Thymus (tissue), 11 donors: Measurements from ENCODE around the gene KCNQ2. TPM values are rescaled to one million over a fixed set of nuclear protein-coding genes. Genes with fewer than 3 reads are reported as not detected.
"Not testable (repeated sequence)": the region's sequence is repeated elsewhere in the genome, so short reads cannot be mapped to it uniquely, and the experiment has no call there.

ENCODE experiments used
- DNase-seq, 9 donors: peaks; one replicate each; pipeline ENCODE4 v3.0.0-alpha.2; 2013; ENCODE audit warnings: low spot score in 9 of 9, low read depth in 6 of 9, missing footprints in 1 of 9
- H3K27ac ChIP-seq, 2 donors: one replicate each; pipeline ENCODE4 v1.5.1; 2013; ENCODE audit warnings: control low read depth in 1 of 2, low read depth in 1 of 2, low read length in 1 of 2, mild to moderate bottlenecking in 1 of 2, moderate library complexity in 1 of 2
- H3K27me3 ChIP-seq, 2 donors: one replicate each; pipeline ENCODE4 v1.5.1; 2013; ENCODE audit warnings: low read length in 1 of 2; ENCODE audit not compliant: control insufficient read depth in 2 of 2, insufficient read depth in 1 of 2
- H3K36me3 ChIP-seq, 2 donors: one replicate each; pipeline ENCODE4 v1.5.1; 2013; ENCODE audit warnings: low read length in 1 of 2, mild to moderate bottlenecking in 1 of 2, moderate library complexity in 1 of 2; ENCODE audit not compliant: control insufficient read depth in 2 of 2, insufficient read depth in 2 of 2
- H3K4me1 ChIP-seq, 2 donors: one replicate each; pipeline ENCODE4 v1.5.1; 2013; ENCODE audit warnings: low read length in 2 of 2; ENCODE audit not compliant: control insufficient read depth in 2 of 2, insufficient read depth in 2 of 2
- H3K4me3 ChIP-seq, 2 donors: one replicate each; pipeline ENCODE4 v1.5.1; 2013; ENCODE audit warnings: low read length in 2 of 2, control low read depth in 1 of 2, mild to moderate bottlenecking in 1 of 2
- H3K9me3 ChIP-seq, 2 donors: one replicate each; pipeline ENCODE4 v1.5.1; 2013; ENCODE audit warnings: low read length in 1 of 2, mild to moderate bottlenecking in 1 of 2; ENCODE audit not compliant: control insufficient read depth in 2 of 2, insufficient read depth in 1 of 2
- WGBS: extraction: QIAGEN DNeasy Blood & Tissue Kit; methylation state at CpG from one replicate; pipeline ENCODE4 v1.1.7; 2013; 5-methylcytosine and 5-hydroxymethylcytosine counted together
- polyA plus RNA-seq: library from polyadenylated mRNA; stranded (reverse); fragments of 200-250 nt; gene quantifications from one replicate; pipeline ENCODE4 v1.2.3, GENCODE V29; 2013
- total RNA-seq: library from RNA; stranded (reverse); fragments of 120-200 nt; gene quantifications from one replicate; pipeline ENCODE4 v1.2.4, GENCODE V29; 2013
- donor health status: healthy.

KCNQ2 gene
- total and polyA plus RNA-seq, 2 donors, result 0.38 to 0.48 TPM

- peaks cover 20 to 39% of the 10 kb centered on the region in 2 donors for H3K27me3 ChIP-seq
- peaks cover 0 to 3% of the 10 kb centered on the region in 2 donors for H3K9me3 ChIP-seq
- 94% methylated on average over 32 of the region's 32 CpGs for WGBS
- H3K36me3 ChIP-seq, result peaks cover 2 to 8% of the 10 kb centered on the region in 2 donors
- no peak overlapping the region for H3K27ac ChIP-seq
- no peak for DNase-seq
- peaks cover 14 to 24% of the 10 kb centered on the region in 2 donors for H3K4me1 ChIP-seq
- H3K4me3 ChIP-seq, result no peak overlapping the region
Observed at GRCh38 chr20:63517376-63518309, 45.2 kb upstream of the KCNQ2 start.

- not testable (repeated sequence) for H3K27ac ChIP-seq, H3K36me3 ChIP-seq, H3K9me3 ChIP-seq, DNase-seq, H3K4me3 ChIP-seq, H3K4me1 ChIP-seq
- 51% methylated on average over 10 of the region's 10 CpGs for WGBS
- H3K27me3 ChIP-seq, result peaks cover 14 to 37% of the 10 kb centered on the region in 2 donors
Observed at GRCh38 chr20:63514520-63514919, 42.1 kb upstream of the KCNQ2 start.

GRCh38 chr20:63513207-63513606 is 40.8 kb upstream of the KCNQ2 start:
- 94% methylated on average over 3 of the region's 3 CpGs for WGBS
- DNase-seq, result no peak

GRCh38 chr20:63509088-63509564 is 36.7 kb upstream of the KCNQ2 start:
- H3K4me1 ChIP-seq, result no peaks in the 10 kb centered on the region
- 95% methylated on average over 9 of the region's 9 CpGs for WGBS
- H3K4me3 ChIP-seq, result no peak overlapping the region
- H3K27ac ChIP-seq, result no peak overlapping the region
- H3K36me3 ChIP-seq, result no peaks in the 10 kb centered on the region
- no peak for DNase-seq
- H3K9me3 ChIP-seq, result peaks cover 3 to 16% of the 10 kb centered on the region in 2 donors
- H3K27me3 ChIP-seq, result peaks cover 0 to 16% of the 10 kb centered on the region in 2 donors

More at GRCh38 chr20:63513207-63513606, 40.8 kb upstream of the KCNQ2 start:
- no peak overlapping the region for H3K4me3 ChIP-seq
- no peak overlapping the region for H3K27ac ChIP-seq
- no peaks in the 10 kb centered on the region for H3K36me3 ChIP-seq
- peaks cover 0 to 3% of the 10 kb centered on the region in 2 donors for H3K9me3 ChIP-seq
- no peaks in the 10 kb centered on the region for H3K4me1 ChIP-seq
- H3K27me3 ChIP-seq, result peaks cover 2 to 26% of the 10 kb centered on the region in 2 donors

GRCh38 chr20:63508072-63508768 is 35.8 kb upstream of the KCNQ2 start:
- peaks cover 3 to 16% of the 10 kb centered on the region in 2 donors for H3K9me3 ChIP-seq
- peaks cover 0 to 21% of the 10 kb centered on the region in 2 donors for H3K27me3 ChIP-seq
- H3K36me3 ChIP-seq, result no peaks in the 10 kb centered on the region
- no peak overlapping the region for H3K4me3 ChIP-seq
- no peak overlapping the region for H3K27ac ChIP-seq
- WGBS, result 87% methylated on average over 33 of the region's 33 CpGs
- no peak for DNase-seq
- no peaks in the 10 kb centered on the region for H3K4me1 ChIP-seq

GRCh38 chr20:63507083-63507743 is 34.8 kb upstream of the KCNQ2 start:
- no peak for DNase-seq
- WGBS, result 93% methylated on average over 30 of the region's 30 CpGs
- peaks cover 3 to 28% of the 10 kb centered on the region in 2 donors for H3K27me3 ChIP-seq
- peaks cover 3 to 16% of the 10 kb centered on the region in 2 donors for H3K9me3 ChIP-seq
- no peak overlapping the region for H3K4me3 ChIP-seq
- H3K36me3 ChIP-seq, result no peaks in the 10 kb centered on the region
- H3K27ac ChIP-seq, result no peak overlapping the region
- H3K4me1 ChIP-seq, result no peaks in the 10 kb centered on the region

- no peaks in the 10 kb centered on the region for H3K36me3 ChIP-seq
- 86% methylated on average over 12 of the region's 12 CpGs for WGBS
- H3K27ac ChIP-seq, result no peak overlapping the region
- H3K4me3 ChIP-seq, result no peak overlapping the region
- H3K9me3 ChIP-seq, result peaks cover 3 to 16% of the 10 kb centered on the region in 2 donors
- H3K27me3 ChIP-seq, result peaks cover 3 to 39% of the 10 kb centered on the region in 2 donors
- H3K4me1 ChIP-seq, result no peaks in the 10 kb centered on the region
- no peak for DNase-seq
Observed at GRCh38 chr20:63505723-63506122, 33.3 kb upstream of the KCNQ2 start.

GRCh38 chr20:63505281-63505680 is 32.8 kb upstream of the KCNQ2 start:
- H3K9me3 ChIP-seq, result peaks cover 3 to 16% of the 10 kb centered on the region in 2 donors
- no peaks in the 10 kb centered on the region for H3K36me3 ChIP-seq
- H3K4me1 ChIP-seq, result no peaks in the 10 kb centered on the region
- H3K4me3 ChIP-seq, result no peak overlapping the region
- DNase-seq, result no peak
- WGBS, result 81% methylated on average over 8 of the region's 8 CpGs
- H3K27me3 ChIP-seq, result peaks cover 7 to 43% of the 10 kb centered on the region in 2 donors
- no peak overlapping the region for H3K27ac ChIP-seq
